Measurements from ENCODE around the gene IGLL1. TPM values are rescaled to one million over a fixed set of nuclear protein-coding genes. Genes with fewer than 3 reads are reported as not detected.

The IGLL1 gene
- total and polyA plus RNA-seq, 2 experiments from 2014 or later, result not detected

DNA sequence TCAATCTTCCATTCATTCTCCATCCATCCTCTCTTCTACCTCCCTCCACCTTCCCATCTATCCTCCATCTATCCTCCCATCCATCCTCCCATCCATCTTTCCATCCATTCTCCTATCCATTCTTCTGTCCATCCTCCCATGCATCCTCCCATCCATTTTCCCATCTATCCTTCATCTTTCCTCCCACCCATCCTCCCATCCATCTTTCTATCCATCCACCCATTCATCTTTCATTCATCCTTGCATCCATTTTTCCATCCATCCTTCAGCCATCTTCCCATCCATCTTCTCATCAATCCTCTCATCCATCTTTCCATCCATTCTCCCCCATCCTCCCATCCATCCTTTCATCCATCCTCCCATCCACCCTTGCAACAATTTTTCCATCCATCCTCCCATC, 27.5 kb downstream of the IGLL1 start:
- Histone ChIP-seq H3K4me3 (no peak overlapping the region), H4K20me1 (ENCODE audit: insufficient read depth, poor library complexity, severe bottlenecking) (no peaks in the 10 kb centered on the region), H3K4me1 (ENCODE audit: insufficient read depth) (no peaks in the 10 kb centered on the region), H3K27me3 (no peaks in the 10 kb centered on the region), H3K9me2 (replicated peaks; ENCODE audit: insufficient read depth) (no peaks in the 10 kb centered on the region), H3K79me2 (no peaks in the 10 kb centered on the region), H3K4me2 (no peak overlapping the region), H3K36me3 (replicated peaks; ENCODE audit: insufficient read depth, low read depth) (no peaks in the 10 kb centered on the region), H3K9me3 (ENCODE audit: low read depth) (no peaks in the 10 kb centered on the region), H2AFZ (no peak overlapping the region), H3K27ac (no peak overlapping the region)
- no peak for DNase-seq (ENCODE audit: low spot score)
- TF ChIP-seq EZH2phosphoT487 (IDR thresholded peaks at IDR 0.05; ENCODE audit: low read depth, severe bottlenecking, unreplicated experiment), result no peak
- no peak for TF ChIP-seq EZH2 (IDR thresholded peaks at IDR 0.05; ENCODE audit: borderline replicate concordance)
- TF ChIP-seq, protein P1, sequence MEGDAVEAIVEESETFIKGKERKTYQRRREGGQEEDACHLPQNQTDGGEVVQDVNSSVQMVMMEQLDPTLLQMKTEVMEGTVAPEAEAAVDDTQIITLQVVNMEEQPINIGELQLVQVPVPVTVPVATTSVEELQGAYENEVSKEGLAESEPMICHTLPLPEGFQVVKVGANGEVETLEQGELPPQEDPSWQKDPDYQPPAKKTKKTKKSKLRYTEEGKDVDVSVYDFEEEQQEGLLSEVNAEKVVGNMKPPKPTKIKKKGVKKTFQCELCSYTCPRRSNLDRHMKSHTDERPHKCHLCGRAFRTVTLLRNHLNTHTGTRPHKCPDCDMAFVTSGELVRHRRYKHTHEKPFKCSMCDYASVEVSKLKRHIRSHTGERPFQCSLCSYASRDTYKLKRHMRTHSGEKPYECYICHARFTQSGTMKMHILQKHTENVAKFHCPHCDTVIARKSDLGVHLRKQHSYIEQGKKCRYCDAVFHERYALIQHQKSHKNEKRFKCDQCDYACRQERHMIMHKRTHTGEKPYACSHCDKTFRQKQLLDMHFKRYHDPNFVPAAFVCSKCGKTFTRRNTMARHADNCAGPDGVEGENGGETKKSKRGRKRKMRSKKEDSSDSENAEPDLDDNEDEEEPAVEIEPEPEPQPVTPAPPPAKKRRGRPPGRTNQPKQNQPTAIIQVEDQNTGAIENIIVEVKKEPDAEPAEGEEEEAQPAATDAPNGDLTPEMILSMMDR (IDR thresholded peaks at IDR 0.05; ENCODE audit: poor library complexity), result no peak

DNA sequence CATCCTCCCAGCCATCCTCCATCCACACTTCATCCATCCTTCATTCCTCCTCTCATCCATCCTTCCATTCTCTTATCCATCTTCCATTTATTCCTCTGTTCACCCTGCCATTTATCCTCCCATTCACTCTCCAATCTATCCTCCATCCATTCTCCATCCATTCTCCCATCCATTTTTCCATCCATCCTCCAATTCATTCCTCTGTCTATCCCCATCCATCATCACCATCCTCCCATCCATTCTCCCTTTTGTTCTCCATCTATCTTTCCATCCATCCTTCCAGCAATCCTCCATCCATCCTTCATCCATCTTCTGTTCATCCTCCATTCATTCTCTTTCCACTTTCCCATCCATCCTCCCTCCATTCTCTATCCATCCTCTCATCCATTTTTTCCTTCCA, 28.7 kb downstream of the IGLL1 start:
- no peak for TF ChIP-seq EZH2 (IDR thresholded peaks at IDR 0.05; ENCODE audit: borderline replicate concordance)
- Histone ChIP-seq H3K9me3 (ENCODE audit: low read depth) (no peaks in the 10 kb centered on the region), H3K9me2 (replicated peaks; ENCODE audit: insufficient read depth) (no peaks in the 10 kb centered on the region), H2AFZ (no peak overlapping the region), H3K79me2 (no peaks in the 10 kb centered on the region), H4K20me1 (ENCODE audit: insufficient read depth, poor library complexity, severe bottlenecking) (no peaks in the 10 kb centered on the region), H3K27me3 (no peaks in the 10 kb centered on the region), H3K4me2 (no peak overlapping the region), H3K36me3 (replicated peaks; ENCODE audit: insufficient read depth, low read depth) (no peaks in the 10 kb centered on the region), H3K27ac (no peak overlapping the region), H3K4me3 (no peak overlapping the region), H3K4me1 (ENCODE audit: insufficient read depth) (no peaks in the 10 kb centered on the region)
- no peak for DNase-seq (ENCODE audit: low spot score)

- H3K36me3 ChIP-seq (replicated peaks; ENCODE audit: insufficient read depth, low read depth), result no peaks in the 10 kb centered on the region
- H2AFZ ChIP-seq, result no peak overlapping the region
- H3K9me2 ChIP-seq (replicated peaks; ENCODE audit: insufficient read depth), result no peaks in the 10 kb centered on the region
- H3K4me3 ChIP-seq, result no peak overlapping the region
- H3K27ac ChIP-seq, result no peak overlapping the region
- H4K20me1 ChIP-seq (ENCODE audit: insufficient read depth, poor library complexity, severe bottlenecking), result no peaks in the 10 kb centered on the region
- H3K4me2 ChIP-seq, result no peak overlapping the region
- WGBS (ENCODE audit: low lambda C conversion rate, missing lambda C conversion rate), result 77% methylated on average over 4 of the region's 4 CpGs
- H3K9me3 ChIP-seq (ENCODE audit: low read depth), result no peaks in the 10 kb centered on the region
- TF ChIP-seq, protein P1 (IDR thresholded peaks at IDR 0.05; ENCODE audit: poor library complexity), result no peak
- TF ChIP-seq EZH2 (IDR thresholded peaks at IDR 0.05; ENCODE audit: borderline replicate concordance) (no peak), EZH2phosphoT487 (IDR thresholded peaks at IDR 0.05; ENCODE audit: low read depth, severe bottlenecking, unreplicated experiment) (no peak)
- H3K27me3 ChIP-seq, result no peaks in the 10 kb centered on the region
- H3K79me2 ChIP-seq, result no peaks in the 10 kb centered on the region
- DNase-seq (ENCODE audit: low spot score), result no peak
- no peaks in the 10 kb centered on the region for H3K4me1 ChIP-seq (ENCODE audit: insufficient read depth)
Observed at GRCh38 chr22:23550049-23550650, 29.9 kb downstream of the IGLL1 start.

- no peaks in the 10 kb centered on the region for H3K9me2 ChIP-seq (replicated peaks; ENCODE audit: insufficient read depth)
- no peaks in the 10 kb centered on the region for H3K79me2 ChIP-seq
- no peak for DNase-seq (ENCODE audit: low spot score)
- no peaks in the 10 kb centered on the region for H4K20me1 ChIP-seq (ENCODE audit: insufficient read depth, poor library complexity, severe bottlenecking)
- no peaks in the 10 kb centered on the region for H3K36me3 ChIP-seq (replicated peaks; ENCODE audit: insufficient read depth, low read depth)
- no peak overlapping the region for H2AFZ ChIP-seq
- no peaks in the 10 kb centered on the region for H3K4me1 ChIP-seq (ENCODE audit: insufficient read depth)
- no peak overlapping the region for H3K27ac ChIP-seq
- H3K4me2 ChIP-seq, result no peak overlapping the region
- no peaks in the 10 kb centered on the region for H3K9me3 ChIP-seq (ENCODE audit: low read depth)
- H3K27me3 ChIP-seq, result no peaks in the 10 kb centered on the region
- 71% methylated on average over 3 of the region's 5 CpGs for WGBS (ENCODE audit: low lambda C conversion rate, missing lambda C conversion rate)
- TF ChIP-seq EZH2phosphoT487 (IDR thresholded peaks at IDR 0.05; ENCODE audit: low read depth, severe bottlenecking, unreplicated experiment) (no peak), EZH2 (IDR thresholded peaks at IDR 0.05; ENCODE audit: borderline replicate concordance) (no peak)
- TF ChIP-seq, protein P1 (IDR thresholded peaks at IDR 0.05; ENCODE audit: poor library complexity), result no peak
- no peak overlapping the region for H3K4me3 ChIP-seq
Observed at GRCh38 chr22:23549198-23549595, 30.9 kb downstream of the IGLL1 start.
